ENCODE results near the gene ZNF621.

Gene ZNF621

GRCh38 chr3:40524568-40525285 is at the start of gene ZNF621:
ZNF621 (plus strand) TSS chr3:40524960; CDS start chr3:40525841, 881 bp downstream.
- DNase-seq (ENCODE audit: low spot score): peak; percentile 91

GRCh38 chr3:40476478-40477470 is 48.0 kb upstream of the ZNF621 start, which contains the start of gene ZNF619:
ZNF619 (plus strand) TSS chr3:40477122; CDS start chr3:40477980, 858 bp downstream.
- peak; percentile 69 for DNase-seq (ENCODE audit: low spot score)

GRCh38 chr3:40477666-40478065 is 47.1 kb upstream of the ZNF621 start:
- DNase-seq (ENCODE audit: low spot score): peak; percentile 46

GRCh38 chr3:40487172-40487571 is 37.6 kb upstream of the ZNF621 start:
- no peak for DNase-seq (ENCODE audit: low spot score)

- no peak for DNase-seq (ENCODE audit: low spot score)
Observed at GRCh38 chr3:40490916-40491315, 33.8 kb upstream of the ZNF621 start.

GRCh38 chr3:40494698-40495097 is 30.1 kb upstream of the ZNF621 start:
- no peak for DNase-seq (ENCODE audit: low spot score)

GRCh38 chr3:40497288-40497687 is 27.5 kb upstream of the ZNF621 start:
- no peak for DNase-seq (ENCODE audit: low spot score)

- no peak for DNase-seq (ENCODE audit: low spot score)
Observed at GRCh38 chr3:40499952-40500351, 24.8 kb upstream of the ZNF621 start.

- no peak for DNase-seq (ENCODE audit: low spot score)
Observed at GRCh38 chr3:40502034-40502433, 22.7 kb upstream of the ZNF621 start.

- no peak for DNase-seq (ENCODE audit: low spot score)
Observed at GRCh38 chr3:40504636-40505430, 19.9 kb upstream of the ZNF621 start.

- DNase-seq (ENCODE audit: low spot score): peak; percentile 83
Observed at GRCh38 chr3:40505599-40506462, 18.9 kb upstream of the ZNF621 start, which contains the start of gene ZNF620. ZNF620 (plus strand) TSS chr3:40506039; CDS start chr3:40506353, 314 bp downstream.

- DNase-seq (ENCODE audit: low spot score): peak; percentile 28
Observed at GRCh38 chr3:40511031-40511718, 13.6 kb upstream of the ZNF621 start.

- DNase-seq (ENCODE audit: low spot score): no peak
Observed at GRCh38 chr3:40516201-40516600, 8.6 kb upstream of the ZNF621 start.

- no peak for DNase-seq (ENCODE audit: low spot score)
Observed at GRCh38 chr3:40518067-40518466, 6.7 kb upstream of the ZNF621 start.

- DNase-seq (ENCODE audit: low spot score): no peak
Observed at GRCh38 chr3:40518848-40519247, 5.9 kb upstream of the ZNF621 start.

GRCh38 chr3:40521254-40521653 is 3.5 kb upstream of the ZNF621 start:
- no peak for DNase-seq (ENCODE audit: low spot score)

GRCh38 chr3:40523781-40524180 is 979 bp upstream of the ZNF621 start:
- DNase-seq (ENCODE audit: low spot score): peak; percentile 32

GRCh38 chr3:40524222-40524567 is 565 bp upstream of the ZNF621 start:
- no peak for DNase-seq (ENCODE audit: low spot score)

- DNase-seq (ENCODE audit: low spot score): peak; percentile 9
Observed at GRCh38 chr3:40528426-40528825, 3.7 kb downstream of the ZNF621 start.

GRCh38 chr3:40532252-40532651 is 7.5 kb downstream of the ZNF621 start:
- DNase-seq (ENCODE audit: low spot score): no peak

Measured in Ammon's horn (tissue), 1 donor.